Measurements from ENCODE around the gene POC1B.

POC1B gene

DNA sequence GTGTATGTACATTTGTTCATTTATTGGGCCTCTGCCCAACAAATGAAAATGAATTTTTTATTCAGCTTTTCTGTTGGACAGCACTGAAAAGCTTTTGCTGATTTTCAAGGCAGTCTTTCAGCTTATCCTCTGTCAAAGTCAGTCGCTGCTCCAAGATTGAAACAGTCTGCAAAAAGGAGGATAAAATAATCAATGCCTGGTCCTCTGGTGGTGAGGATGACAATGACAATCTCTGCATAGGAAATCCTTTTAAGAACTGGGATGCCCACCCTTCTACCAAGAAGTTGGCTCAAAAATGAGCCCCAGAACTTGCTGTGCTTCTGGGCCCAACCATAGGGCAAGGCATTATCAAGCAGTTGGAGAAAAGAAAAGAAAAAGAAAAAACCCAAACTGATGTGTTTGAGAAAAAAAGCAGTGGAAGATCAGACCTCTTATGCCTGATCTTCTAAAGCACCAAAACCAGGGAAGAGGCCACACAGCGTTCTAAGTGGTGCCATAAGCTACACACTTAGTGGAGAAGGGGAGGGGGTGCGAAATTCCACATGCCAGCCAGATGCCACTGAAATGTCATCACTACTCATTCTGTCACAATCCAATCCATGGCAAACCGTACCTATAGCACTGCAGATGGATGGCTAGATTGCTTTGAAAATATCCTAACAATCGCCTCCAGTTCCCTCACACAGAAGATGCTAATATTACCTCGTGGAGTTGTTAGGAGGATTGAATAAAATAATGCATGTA is 104.6 kb downstream of the POC1B start:
- DNase-seq (ENCODE audit: low spot score): no peak

DNA sequence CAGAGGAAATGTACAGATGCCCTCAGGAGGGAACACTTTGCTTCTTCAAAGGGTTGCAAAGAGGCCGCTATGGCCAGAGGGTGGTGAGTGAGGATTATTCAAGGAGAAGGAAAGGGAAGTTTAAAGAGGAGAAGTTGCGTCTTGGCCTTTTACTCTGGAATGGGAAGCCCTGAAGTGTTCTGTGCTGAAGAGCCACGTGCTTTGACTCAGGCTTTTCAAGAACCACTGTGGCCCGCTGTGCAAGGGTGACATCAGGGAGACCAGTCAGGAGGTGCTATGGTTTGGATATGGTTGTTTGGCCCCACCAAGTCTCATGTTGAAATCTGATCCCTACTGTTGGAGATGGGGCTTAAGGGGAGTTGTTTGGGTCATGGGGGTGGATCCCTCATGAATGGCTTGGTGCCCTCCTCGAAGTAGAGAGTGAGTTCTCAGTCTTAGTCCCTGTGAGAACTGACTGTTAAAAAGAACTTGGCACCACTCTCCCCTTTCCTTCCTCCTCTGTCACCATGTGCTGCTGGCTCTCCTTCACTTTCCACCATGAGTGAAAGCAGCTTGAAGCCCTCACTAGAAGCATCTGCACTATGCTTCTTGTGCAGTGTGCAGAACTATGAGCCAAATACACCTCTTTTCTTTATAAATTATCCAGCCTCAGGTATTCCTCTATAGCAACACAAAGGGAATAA is 107.5 kb downstream of the POC1B start:
- DNase-seq (ENCODE audit: low spot score): no peak

DNA sequence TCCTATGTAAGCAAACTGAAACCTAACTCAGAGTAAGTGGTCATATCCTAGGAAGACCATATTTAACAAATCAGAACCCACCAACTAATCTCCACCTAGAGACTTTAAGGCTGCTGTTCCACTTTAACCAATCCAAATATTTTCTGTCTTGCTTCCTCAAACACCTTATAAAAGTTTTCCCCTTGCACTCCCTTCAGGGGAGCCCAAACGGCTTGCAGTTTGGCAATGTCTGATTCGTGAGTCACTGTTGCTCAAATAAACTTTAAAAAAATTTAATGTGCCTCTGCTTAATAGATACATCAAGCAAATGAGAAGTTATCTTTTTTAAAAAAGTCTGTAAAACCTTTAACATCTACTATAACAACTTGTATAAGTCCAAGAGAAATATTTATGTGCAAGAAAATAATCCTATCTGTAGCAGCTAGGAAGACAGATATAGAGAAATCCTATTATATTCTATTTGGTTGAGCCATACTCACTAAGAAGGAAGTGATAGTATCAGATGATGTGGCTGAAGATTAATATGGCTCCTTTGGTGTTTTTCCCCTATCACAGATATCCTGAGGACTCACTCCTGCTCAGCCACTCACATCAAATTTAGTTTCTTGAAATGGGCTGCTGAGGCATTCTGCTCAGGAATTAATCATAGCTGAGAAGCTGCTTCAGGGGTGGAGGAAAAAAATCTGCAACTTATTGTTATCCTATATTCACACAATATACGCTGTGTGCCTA is 108.4 kb downstream of the POC1B start:
- DNase-seq (ENCODE audit: low spot score): no peak

DNA sequence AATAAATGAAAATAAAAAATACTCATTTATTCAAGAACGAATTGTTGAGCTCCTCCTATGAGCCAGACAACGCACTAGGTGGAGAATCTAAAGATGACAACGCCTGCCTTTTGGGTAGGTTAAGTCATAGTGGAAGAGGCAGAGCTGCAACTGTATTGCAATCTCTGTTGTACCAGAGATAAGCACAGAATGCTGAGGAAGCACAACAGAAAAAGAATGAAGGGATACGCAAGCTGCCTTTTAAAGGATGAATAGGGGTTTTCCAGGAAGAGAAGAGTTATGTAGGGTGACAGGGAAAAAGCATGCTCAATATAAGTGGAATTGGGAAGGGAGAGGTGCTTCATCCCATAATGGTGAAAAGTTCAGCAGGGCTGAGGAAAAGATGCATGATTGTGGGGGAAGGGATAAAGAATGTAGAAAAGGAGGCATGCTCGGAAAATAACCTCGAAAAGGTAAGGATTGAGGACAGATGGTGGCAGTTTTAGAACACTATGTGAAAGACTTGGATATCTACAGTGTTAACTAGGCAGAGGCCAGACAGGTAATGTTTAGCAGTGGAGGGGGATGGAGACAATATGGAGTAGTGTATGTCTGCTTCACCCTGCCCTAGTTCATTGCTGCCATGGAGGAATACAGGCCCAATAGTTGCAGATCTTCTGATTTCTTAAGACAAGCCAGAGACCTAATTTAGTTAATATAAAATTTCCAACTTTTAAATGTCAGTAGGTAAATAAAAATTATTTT is 109.6 kb downstream of the POC1B start:
- no peak for DNase-seq (ENCODE audit: low spot score)

DNA sequence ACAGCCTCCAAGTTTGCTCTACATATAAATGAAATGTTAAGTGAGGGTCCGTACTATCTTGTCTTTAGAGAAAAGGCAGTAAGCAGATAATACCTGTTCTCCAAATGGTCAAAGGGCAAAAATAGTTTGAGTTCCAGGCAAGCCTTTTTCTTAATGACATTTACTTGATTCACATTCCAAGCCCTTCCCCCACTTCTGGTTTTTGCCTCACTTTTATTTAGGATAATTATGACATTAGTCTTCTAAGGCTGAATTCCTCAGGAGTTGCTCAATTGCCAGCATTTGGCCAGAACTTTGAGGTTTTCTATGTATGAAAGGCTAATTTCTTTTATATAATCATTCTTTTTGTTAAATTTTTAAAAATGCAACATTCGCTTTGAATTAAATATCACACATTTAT is 111.0 kb downstream of the POC1B start:
- no peak for DNase-seq (ENCODE audit: low spot score)

DNA sequence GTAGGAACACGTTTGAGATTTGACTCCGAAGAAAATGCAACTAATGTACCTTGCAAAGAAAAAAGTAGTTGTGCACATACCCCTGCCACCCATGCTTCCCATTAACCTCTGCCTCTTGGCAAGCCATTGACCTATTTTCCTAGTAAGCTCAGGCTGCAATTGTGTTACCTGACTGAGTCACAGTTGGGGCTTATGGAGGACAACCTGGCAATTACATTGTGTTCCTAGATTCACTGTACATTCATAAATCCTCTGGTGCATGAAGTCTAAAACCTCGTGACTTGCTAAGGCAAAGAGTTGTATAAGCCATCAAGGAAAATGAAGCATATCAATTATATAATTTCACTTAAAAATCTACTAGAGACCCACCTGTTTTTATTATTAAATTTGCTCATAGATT is 111.5 kb downstream of the POC1B start:
- no peak for DNase-seq (ENCODE audit: low spot score)

DNA sequence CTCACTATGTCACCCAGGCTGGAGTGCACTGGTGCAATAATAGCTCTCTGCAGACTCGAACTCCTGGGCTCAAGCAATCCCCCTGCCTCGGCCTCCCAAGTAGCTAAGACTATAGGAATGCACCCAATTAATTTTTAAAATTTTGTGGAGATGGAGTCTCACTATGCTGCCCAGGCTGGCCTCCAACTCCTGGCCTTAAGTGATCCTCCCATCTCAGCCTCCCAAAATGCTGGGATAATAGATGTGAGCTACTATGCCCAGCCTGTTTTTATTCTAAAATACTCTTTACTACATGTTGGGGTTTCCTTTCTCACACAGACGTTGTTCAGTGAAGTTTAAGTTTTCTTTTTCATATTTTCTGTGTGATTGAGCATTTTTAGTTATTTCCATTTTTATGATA is 112.6 kb downstream of the POC1B start:
- DNase-seq (ENCODE audit: low spot score): no peak

DNA sequence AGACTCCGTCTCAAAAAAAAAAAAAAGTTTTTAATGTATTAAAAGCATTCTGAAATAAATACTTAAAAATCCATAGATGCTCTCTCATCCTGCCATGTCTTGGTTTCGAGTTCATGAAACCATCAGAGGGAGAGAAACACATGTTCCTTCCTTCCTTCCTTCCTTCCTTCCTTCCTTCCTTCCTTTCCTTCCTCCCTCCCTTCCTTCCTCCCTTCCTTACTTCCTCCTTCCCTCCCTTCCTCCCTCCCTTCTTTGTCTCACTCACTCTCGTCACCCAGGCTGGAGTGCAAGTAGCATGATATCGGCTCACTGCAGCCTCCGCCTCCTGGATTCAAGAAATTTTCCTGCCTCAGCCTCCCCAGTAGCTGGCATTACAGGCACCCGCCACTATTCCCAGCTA is 113.2 kb downstream of the POC1B start:
- DNase-seq (ENCODE audit: low spot score): no peak

DNA sequence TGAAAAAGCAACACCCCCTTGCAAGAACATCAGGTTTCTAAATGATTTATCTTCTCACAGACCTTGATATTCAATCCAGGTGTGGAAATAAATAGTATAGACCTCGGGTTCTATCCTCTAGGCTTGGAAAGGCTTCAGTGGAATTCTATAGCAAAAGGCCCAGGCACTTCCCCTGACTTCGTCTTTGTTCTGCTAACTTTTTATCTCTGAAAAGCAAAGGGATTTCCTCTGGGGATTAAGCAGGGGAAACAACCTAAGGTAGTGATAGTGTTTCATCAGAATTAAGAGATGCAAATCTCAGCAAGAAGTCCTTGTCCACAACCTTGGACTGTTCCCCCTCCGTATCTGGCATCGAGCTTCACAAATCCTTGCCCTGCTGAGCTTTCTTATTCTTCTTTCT is 114.0 kb downstream of the POC1B start:
- no peak for DNase-seq (ENCODE audit: low spot score)

DNA sequence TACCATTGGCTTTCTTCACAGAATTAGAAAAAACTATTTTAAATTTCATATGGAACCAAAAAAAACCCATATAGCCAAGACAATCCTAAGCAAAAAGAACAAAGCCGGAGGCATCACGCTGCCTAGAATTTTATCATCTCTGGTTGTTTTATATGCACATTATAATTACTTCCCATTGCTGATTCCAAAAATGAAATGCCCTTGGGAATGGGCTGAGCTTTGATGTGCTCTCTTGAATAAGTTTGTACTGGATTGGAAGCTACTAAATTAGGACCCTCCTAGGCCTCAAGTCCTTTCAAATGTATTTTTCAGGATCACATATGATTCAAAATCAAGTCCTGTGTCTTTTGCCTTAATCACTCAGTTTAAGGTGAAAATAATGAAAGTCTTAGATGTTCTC is 114.6 kb downstream of the POC1B start:
- no peak for DNase-seq (ENCODE audit: low spot score)

DNA sequence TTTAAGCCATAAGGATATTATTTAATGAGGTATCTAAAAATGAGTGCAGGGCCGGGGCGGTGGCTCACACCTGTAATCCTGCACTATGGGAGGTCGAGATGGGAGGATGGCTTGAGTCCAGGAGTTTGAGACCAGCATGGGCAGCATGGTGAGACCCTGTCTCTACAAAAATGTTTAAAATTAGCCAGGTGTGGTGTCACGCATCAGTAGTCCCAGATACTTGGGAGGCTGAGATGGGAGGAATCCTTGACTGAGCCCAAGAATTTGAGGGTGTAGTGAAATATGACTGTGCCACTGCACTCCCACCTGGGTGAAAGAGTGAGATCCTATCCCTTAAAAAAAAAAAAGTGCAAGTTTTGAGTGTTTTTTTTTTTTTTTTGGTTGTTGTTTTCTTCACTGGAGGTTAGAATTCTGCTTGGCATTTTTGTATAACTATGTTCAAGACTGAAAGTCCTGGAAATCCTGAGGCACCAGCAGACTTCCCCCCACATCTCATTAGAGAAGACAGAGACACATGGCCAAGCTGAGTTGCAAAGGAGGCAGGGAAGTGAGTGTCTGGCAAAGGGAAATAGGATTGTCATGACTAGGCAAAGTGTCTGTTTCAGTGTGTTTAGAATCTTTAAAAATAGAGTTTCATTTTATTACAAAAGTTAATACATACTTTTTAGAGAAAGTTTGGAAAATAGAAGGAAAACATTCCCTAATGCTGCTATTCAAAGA is 120.1 kb downstream of the POC1B start:
- no peak for DNase-seq (ENCODE audit: low spot score)

DNA sequence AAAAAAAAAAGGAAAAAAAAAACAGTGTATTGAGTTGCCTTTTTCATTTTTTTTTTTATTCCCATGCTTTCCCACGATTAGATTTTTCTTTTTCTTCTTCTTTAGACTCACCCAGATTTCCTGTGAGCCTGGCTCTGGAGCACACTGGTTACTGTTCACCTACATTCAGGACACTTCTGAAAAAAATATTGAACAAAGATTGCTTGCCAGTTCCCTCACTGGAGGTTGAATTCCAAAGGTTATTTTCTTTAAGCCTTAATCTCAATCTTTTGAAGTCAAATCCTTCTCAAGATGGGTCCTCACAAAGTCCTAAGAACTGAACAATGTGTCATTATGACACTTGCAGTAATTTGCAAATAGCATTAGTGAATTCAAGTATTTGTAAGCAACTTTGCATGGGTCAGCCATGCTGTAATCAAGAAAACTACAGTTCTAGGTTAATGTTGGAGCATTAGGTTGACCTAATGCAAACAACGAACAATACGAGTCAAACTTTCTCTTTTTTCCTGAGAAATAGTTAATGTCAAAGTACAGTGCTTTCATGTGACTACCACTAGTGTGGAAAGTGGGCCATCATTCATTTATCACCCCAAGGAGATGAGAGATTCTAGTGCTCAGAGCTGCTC is 124.3 kb downstream of the POC1B start:
- DNase-seq (ENCODE audit: low spot score): no peak

DNA sequence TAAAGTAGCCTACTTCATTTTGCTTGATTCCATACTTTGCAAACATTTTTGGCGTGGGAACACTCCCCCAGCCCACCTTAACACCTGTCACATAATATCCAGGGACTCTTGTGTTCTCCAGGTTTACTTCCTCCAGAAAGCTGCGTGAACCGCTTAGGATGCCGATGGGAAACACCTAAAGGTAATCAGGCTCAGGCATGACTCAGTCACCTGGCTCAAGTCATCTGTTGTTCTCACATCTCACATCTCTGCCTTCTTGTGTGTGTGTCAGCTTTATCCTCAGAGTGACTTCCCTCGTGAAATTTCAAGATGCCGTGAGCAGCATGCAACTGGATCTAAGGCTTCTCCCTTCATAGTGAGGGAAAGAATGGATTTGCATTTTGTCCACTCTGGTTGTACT is 125.4 kb downstream of the POC1B start:
- no peak for DNase-seq (ENCODE audit: low spot score)

DNA sequence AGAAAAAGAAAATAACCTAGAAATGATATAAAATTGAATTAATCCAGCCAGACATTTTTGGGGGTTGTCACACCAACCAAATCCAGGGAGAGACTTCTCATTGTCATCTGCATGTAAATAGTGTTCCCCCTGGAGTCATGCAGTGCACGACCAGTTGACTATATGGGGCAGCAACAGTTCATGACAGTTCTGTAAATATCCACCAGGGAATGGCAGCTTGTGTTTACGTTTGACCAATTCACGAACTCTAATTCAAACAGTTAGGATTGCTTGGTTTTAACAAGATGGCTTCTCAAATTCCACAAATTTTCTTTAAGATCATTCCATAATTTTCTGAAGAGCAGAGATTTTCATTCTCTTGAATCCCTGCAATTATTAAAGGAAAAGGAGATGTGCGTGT is 130.1 kb downstream of the POC1B start:
- DNase-seq (ENCODE audit: low spot score): no peak

DNA sequence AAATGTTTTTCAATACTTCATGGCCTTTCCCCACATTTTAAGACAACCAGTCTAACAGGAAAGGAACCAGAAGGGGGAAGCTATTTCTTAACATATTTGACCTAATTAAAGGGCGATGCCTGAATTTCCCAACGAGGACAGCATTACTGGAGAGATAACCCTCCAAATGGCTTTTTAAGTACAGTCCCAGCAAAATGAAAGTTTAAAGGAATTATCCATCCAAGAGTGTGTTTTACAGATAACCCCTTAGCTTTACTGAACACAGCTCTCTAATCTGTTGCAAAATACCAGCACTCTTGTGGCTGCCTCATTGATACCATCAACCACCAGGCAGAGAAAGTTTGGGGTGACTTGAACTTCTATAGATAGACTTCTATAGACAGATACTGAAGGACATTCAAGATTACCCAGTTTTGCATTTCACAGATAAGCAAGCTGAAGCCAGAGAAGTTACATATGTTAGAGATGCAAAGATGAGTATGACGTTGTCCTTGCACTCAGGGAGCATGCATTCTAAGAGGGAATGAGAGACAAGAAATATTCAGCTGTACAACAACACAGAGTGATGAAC is 132.2 kb downstream of the POC1B start:
- no peak for DNase-seq (ENCODE audit: low spot score)

DNA sequence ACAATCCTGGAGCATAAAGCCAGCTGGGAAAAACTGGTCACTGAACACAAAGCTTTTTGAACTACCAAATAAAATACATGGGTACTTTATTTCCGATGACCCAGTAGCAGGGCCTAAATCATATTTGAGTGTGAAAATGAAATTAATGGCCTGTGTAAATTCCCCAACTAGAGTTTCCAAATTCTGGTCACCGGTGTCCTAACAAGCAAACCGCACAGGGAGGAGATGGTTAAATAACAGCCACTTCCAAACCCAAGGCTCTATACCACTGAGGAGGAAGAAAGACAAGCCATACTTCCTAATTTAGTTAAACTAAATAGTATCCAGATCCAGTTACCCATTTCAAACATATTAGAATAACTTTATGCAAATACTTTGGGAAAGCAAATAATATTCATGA is 133.5 kb downstream of the POC1B start:
- DNase-seq (ENCODE audit: low spot score): no peak

DNA sequence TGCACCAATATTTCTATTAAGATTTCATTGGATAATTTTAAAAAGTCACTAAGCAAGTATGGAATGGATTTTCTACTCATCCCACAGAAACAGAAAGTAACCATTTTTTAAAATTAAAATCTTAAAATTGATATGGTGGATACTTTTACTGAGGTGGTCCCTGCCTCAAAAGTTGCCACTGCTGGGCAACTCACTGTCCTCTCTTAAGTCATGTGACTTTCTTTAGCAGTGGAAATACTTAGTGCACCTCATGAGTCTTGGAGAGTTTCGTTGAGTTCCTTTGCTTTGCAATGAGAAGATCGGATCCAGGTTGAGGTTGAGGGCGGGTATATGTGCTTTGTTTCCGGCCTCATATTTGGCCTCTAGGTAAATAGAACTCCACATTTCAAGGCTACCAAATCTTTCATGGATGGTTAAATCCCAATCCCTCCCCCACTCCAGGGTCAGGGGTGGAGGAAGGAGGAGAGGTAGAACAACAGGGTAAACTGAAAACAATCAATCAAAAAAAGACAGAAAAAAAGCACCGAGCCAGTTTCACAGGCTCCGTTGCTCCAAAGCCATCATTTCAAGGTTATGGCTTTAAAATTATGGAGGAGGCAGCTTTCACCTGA is 134.0 kb downstream of the POC1B start:
- no peak for DNase-seq (ENCODE audit: low spot score)

DNA sequence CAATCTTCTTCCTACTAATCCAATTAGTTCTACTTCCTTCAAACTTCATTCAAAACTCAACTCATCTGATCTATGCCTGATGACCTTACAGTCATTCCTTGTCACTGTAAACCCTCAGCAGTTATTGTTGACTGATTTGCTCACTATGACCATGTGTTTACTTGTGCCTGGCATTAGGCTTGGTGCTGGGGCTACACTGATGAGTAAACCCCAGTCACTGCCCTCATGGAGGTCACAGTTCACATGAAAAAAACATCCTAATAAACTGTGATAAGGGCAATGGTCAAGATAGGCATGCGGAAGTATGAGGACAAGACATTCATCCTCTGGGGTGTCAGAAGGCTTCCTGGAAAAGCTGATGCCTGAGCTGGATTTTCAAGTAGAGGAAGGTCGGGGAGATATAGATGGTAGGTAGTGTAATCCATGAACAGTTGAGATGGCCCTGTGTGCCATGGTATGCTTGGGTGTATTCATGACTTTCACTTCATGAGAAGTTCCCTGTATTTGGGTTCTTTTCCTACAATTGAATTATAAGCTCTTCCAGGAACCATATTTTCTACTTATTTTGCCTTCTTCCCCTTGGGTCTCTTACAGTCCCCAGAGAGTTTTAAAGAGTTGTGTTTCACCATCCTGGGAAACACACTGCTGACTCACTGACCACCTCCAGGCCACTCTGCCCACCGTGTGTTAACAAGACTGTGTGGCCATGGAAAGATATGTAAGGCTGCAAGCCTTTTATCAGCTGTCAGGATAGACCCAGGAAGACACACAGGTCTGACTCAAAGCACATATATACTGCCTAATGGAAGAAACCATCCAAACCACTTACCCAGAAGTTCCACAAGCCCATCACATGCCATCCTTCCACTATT is 134.8 kb downstream of the POC1B start:
- no peak for DNase-seq (ENCODE audit: low spot score)

All from RKO (cell line).